Calu3 (cell line): ENCODE measurements around the gene RBM38. TPM values are rescaled to one million over a fixed set of nuclear protein-coding genes. Genes with fewer than 3 reads are reported as not detected.

Source experiments
- Bru-seq: library from RNA; stranded (reverse); fragments of 400-500 nt; gene quantifications from one replicate; lab custom pipeline; 2021; lab: Mats Ljungman, UMichigan
- BruChase-seq, 2 experiments: library from RNA; stranded (reverse); fragments of 400-500 nt; gene quantifications; one replicate each; lab custom pipeline; 2021; lab: Mats Ljungman, UMichigan
- BruUV-seq: library from RNA; stranded (reverse); fragments of 400-500 nt; replicated peaks from 2 replicates; lab custom pipeline; 2021; lab: Mats Ljungman, UMichigan
- CTCF ChIA-PET: fragments of 300-600 bp; sonication (Branson Sonifier 250); formaldehyde crosslinking; loops from one replicate; lab custom pipeline; 2022; ENCODE audit warnings: antibody characterized with exemption; lab: Charles Lee
- DNase-seq: peaks from one replicate; pipeline ENCODE4 v3.0.0; 2022
- H3K27ac Mint-ChIP-seq: one replicate; pipeline ENCODE4 v1.8.0; 2022; ENCODE audit warnings: mixed read lengths; ENCODE audit not compliant: unreplicated experiment
- H3K27me3 Mint-ChIP-seq: one replicate; pipeline ENCODE4 v1.8.0; 2022; ENCODE audit warnings: mixed read lengths; ENCODE audit not compliant: unreplicated experiment
- H3K36me3 Mint-ChIP-seq: one replicate; pipeline ENCODE4 v1.8.0; 2022; ENCODE audit warnings: mild to moderate bottlenecking, moderate library complexity, mixed read lengths; ENCODE audit not compliant: insufficient read depth, unreplicated experiment
- H3K4me1 Mint-ChIP-seq: one replicate; pipeline ENCODE4 v1.8.0; 2022; ENCODE audit warnings: mild to moderate bottlenecking, low read depth, mixed read lengths; ENCODE audit not compliant: unreplicated experiment
- H3K4me3 Mint-ChIP-seq: one replicate; pipeline ENCODE4 v1.8.0; 2022; ENCODE audit warnings: mild to moderate bottlenecking, low read depth, moderate library complexity, mixed read lengths; ENCODE audit not compliant: unreplicated experiment
- H3K9me3 Mint-ChIP-seq: one replicate; pipeline ENCODE4 v1.8.0; 2022; ENCODE audit warnings: low read depth, mixed read lengths; ENCODE audit not compliant: unreplicated experiment
- intact Hi-C: fragments of 100-400 bp; cut with micrococcal nuclease; formaldehyde crosslinking; loops from one replicate; pipeline ENCODE4 v1.10.0; 2022; ENCODE audit not compliant: unreplicated experiment
- long read RNA-seq: library from polyadenylated mRNA; stranded (forward); transcript quantifications from one replicate; pipeline ENCODE4 v2.0.0, GENCODE V29; 2022
- total RNA-seq: library from RNA; stranded (reverse); gene quantifications from 2 replicates; pipeline ENCODE4 v1.2.3, GENCODE V29; 2022
- TF ChIP-seq, protein P1 (sequence below): fragments of 200-600 bp; IDR thresholded peaks from one replicate; pipeline ENCODE4 v1.8.0; 2022; ENCODE audit warnings: antibody characterized with exemption; ENCODE audit not compliant: unreplicated experiment

The RBM38 gene
- total RNA-seq (29.5 and 32.0 TPM in 2 replicates), Bru-seq, nascent RNA (percentile 57 among the genes with signal in this experiment), BruChase-seq, experiment 1, labeled RNA remaining after a 6-hour chase (percentile 62 among the genes with signal in this experiment), BruChase-seq, experiment 2, labeled RNA remaining after a 2-hour chase (percentile 67 among the genes with signal in this experiment)
- long read RNA-seq, transcript RBM38-203 (4 exons, 2,382 nt): major isoform, 38 of 88 reads
- long read RNA-seq, partial matches to known transcripts: 48 of 88 reads
- long read RNA-seq, other reads (novel, unspliced or antisense): 2 of 88 reads

- Mint-ChIP-seq H3K9me3 (no peaks in the 10 kb centered on the region), H3K4me3 (peak within 1 kb of the TSS; percentile 67), H3K27me3 (no peaks in the 10 kb centered on the region), H3K36me3 (peaks cover 56% of the 10 kb centered on the region), H3K4me1 (no peaks in the 10 kb centered on the region), H3K27ac (peak within 1 kb of the TSS; percentile 47)
- CTCF ChIA-PET: interaction anchor here (0.6 to 2.3 kb wide), 3 partner anchors 44 to 677 kb away, joined by 3 to 11 read pairs (median 3); no protein-coding TSS in a partner anchor
- intact Hi-C loops: no loop called here
- BruUV-seq: no TSS peak
- TF ChIP-seq, protein P1, sequence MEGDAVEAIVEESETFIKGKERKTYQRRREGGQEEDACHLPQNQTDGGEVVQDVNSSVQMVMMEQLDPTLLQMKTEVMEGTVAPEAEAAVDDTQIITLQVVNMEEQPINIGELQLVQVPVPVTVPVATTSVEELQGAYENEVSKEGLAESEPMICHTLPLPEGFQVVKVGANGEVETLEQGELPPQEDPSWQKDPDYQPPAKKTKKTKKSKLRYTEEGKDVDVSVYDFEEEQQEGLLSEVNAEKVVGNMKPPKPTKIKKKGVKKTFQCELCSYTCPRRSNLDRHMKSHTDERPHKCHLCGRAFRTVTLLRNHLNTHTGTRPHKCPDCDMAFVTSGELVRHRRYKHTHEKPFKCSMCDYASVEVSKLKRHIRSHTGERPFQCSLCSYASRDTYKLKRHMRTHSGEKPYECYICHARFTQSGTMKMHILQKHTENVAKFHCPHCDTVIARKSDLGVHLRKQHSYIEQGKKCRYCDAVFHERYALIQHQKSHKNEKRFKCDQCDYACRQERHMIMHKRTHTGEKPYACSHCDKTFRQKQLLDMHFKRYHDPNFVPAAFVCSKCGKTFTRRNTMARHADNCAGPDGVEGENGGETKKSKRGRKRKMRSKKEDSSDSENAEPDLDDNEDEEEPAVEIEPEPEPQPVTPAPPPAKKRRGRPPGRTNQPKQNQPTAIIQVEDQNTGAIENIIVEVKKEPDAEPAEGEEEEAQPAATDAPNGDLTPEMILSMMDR: no peak
- DNase-seq: peak; percentile 86
Observed at GRCh38 chr20:57390604-57391438, at the start of gene RBM38. Gene RBM38, plus strand, starts transcription at chr20:57391396. Its CDS starts 186 bp downstream, at chr20:57391582.

GRCh38 chr20:57341663-57342062 lies 49.5 kb upstream of the RBM38 start:
- Mint-ChIP-seq H3K9me3 (no peaks in the 10 kb centered on the region), H3K4me3 (no peak overlapping the region), H3K27me3 (peaks cover 73% of the 10 kb centered on the region), H3K4me1 (no peaks in the 10 kb centered on the region), H3K27ac (no peak overlapping the region), H3K36me3 (no peaks in the 10 kb centered on the region)
- intact Hi-C loops: no loop called here
- CTCF ChIA-PET: no interaction called here
- TF ChIP-seq, protein P1: no peak
- no peak for DNase-seq
- no TSS peak for BruUV-seq

DNA sequence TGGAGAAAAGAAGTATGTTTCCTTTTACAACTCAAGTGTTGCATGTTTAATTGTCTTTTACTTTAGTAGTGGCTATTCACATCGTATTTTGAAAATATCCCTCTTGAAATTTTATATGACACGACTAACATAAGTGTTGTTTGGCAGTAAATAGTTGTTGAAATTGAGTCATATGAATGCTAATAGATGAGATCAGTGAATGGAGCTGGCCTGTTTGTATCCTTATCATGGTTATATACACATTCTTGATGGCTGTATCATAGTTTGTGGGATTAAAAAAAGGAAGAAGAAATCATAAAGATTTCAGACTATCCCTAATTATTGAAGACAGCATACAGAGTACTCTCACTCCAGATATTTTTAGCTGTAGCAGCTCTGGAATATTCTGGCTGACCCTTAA lies 48.4 kb upstream of the RBM38 start:
- Mint-ChIP-seq H3K4me1 (no peaks in the 10 kb centered on the region), H3K27me3 (peaks cover 71% of the 10 kb centered on the region), H3K36me3 (no peaks in the 10 kb centered on the region), H3K9me3 (no peaks in the 10 kb centered on the region), H3K27ac (no peak overlapping the region), H3K4me3 (no peak overlapping the region)
- no peak for DNase-seq
- TF ChIP-seq, protein P1: no peak
- CTCF ChIA-PET: no interaction called here
- no TSS peak for BruUV-seq
- intact Hi-C loops: no loop called here

GRCh38 chr20:57346477-57346876 lies 44.7 kb upstream of the RBM38 start:
- no peak overlapping the region for H3K27ac Mint-ChIP-seq
- no peak overlapping the region for H3K4me3 Mint-ChIP-seq
- DNase-seq: peak; percentile 85
- no TSS peak for BruUV-seq
- H3K4me1 Mint-ChIP-seq: peaks cover under 1% of the 10 kb centered on the region
- intact Hi-C loops: loop anchor here (1.0 kb wide), 1 partner anchor 257 kb away; no protein-coding TSS in a partner anchor
- TF ChIP-seq, protein P1: peak; percentile 66
- H3K9me3 Mint-ChIP-seq: no peaks in the 10 kb centered on the region
- H3K27me3 Mint-ChIP-seq: peaks cover 49% of the 10 kb centered on the region
- CTCF ChIA-PET: interaction anchor here (1.2 to 3.4 kb wide), 3 partner anchors 10 to 256 kb away, joined by 3 to 29 read pairs (median 3); no protein-coding TSS in a partner anchor
- H3K36me3 Mint-ChIP-seq: peaks cover 7% of the 10 kb centered on the region
